GM18868 (cell line): ENCODE results near the gene TMEM219.

Experiments
- ATAC-seq: cut with Tn5 transposase; IDR thresholded peaks from one replicate; pipeline ENCODE4 v1.9.1; 2021; ENCODE audit warnings: mild to moderate bottlenecking, moderate library complexity; ENCODE audit not compliant: unreplicated experiment

The TMEM219 gene

GRCh38 chr16:29978564-29979270 is 16.8 kb downstream of the TMEM219 start:
- ATAC-seq = no peak

GRCh38 chr16:29982560-29983419 is 20.9 kb downstream of the TMEM219 start:
- no peak for ATAC-seq

GRCh38 chr16:29983420-29984136 is 21.7 kb downstream of the TMEM219 start:
- no peak for ATAC-seq

GRCh38 chr16:29984137-29984763 is 22.4 kb downstream of the TMEM219 start:
- ATAC-seq = no peak

- ATAC-seq = no peak
Observed at GRCh38 chr16:29984764-29985147, 22.9 kb downstream of the TMEM219 start.

- no peak for ATAC-seq
Observed at GRCh38 chr16:29985271-29985811, 23.5 kb downstream of the TMEM219 start.

GRCh38 chr16:29986231-29986630 is 24.4 kb downstream of the TMEM219 start:
- ATAC-seq = no peak

GRCh38 chr16:29986931-29987330 is 25.1 kb downstream of the TMEM219 start:
- no peak for ATAC-seq

GRCh38 chr16:29987371-29988085 is 25.6 kb downstream of the TMEM219 start:
- ATAC-seq = no peak

GRCh38 chr16:29988346-29989075 is 26.6 kb downstream of the TMEM219 start:
- ATAC-seq = no peak

GRCh38 chr16:29989111-29989858 is 27.4 kb downstream of the TMEM219 start:
- ATAC-seq = no peak

- no peak for ATAC-seq
Observed at GRCh38 chr16:29990034-29990433, 28.2 kb downstream of the TMEM219 start.

- ATAC-seq = no peak
Observed at GRCh38 chr16:29990883-29991570, 29.1 kb downstream of the TMEM219 start.

- ATAC-seq = no peak
Observed at GRCh38 chr16:29991571-29991904, 29.7 kb downstream of the TMEM219 start.

- ATAC-seq = no peak
Observed at GRCh38 chr16:29992344-29992967, 30.6 kb downstream of the TMEM219 start.

GRCh38 chr16:29993191-29993902 is 31.5 kb downstream of the TMEM219 start:
- no peak for ATAC-seq

GRCh38 chr16:29993903-29994599 is 32.2 kb downstream of the TMEM219 start:
- no peak for ATAC-seq
